B cell (primary cell): ENCODE measurements around the gene POU6F1. TPM values are rescaled to one million over a fixed set of nuclear protein-coding genes. Genes with fewer than 3 reads are reported as not detected.

Experiments used
- ATAC-seq: fragments of 200-7000 bp; cut with Tn5 transposase; one replicate; pipeline ENCODE4 v1.10.0; 2021; ENCODE audit warnings: low read depth, mild to moderate bottlenecking, moderate number of reproducible peaks, moderate library complexity
- CTCF ChIA-PET: fragments of 350-600 bp; sonication (Branson Sonifier 250); formaldehyde crosslinking; loops from one replicate; lab custom pipeline; 2021; ENCODE audit warnings: antibody characterized with exemption, inconsistent platforms; lab: Charles Lee
- POLR2A ChIA-PET: fragments of 350-600 bp; sonication (Branson Sonifier 250); formaldehyde crosslinking; loops from one replicate; lab custom pipeline; 2021; ENCODE audit warnings: antibody characterized with exemption; lab: Charles Lee
- DNase-seq: peaks from one replicate; pipeline ENCODE4 v3.0.0; 2013
- H2AFZ ChIP-seq: 2 replicates; pipeline ENCODE4 v1.6.1; 2012; ENCODE audit warnings: mild to moderate bottlenecking, low read depth, low read length; ENCODE audit not compliant: insufficient read depth, poor library complexity, severe bottlenecking
- H3K27ac ChIP-seq, 2 donors: 1 replicate in 1 of 2; 2 replicates in 1 of 2; pipeline ENCODE4 v1.5.1; 2012 to 2013; ENCODE audit warnings: low read length in 2 of 2, mild to moderate bottlenecking in 2 of 2, moderate library complexity in 1 of 2
- H3K27me3 ChIP-seq, 4 experiments: fragments of 200-600 bp in 1 of 4; sonication (generic) in 1 of 4; replicated peaks in 1 of 4; 1 replicate in 2 of 4; 2 replicates in 2 of 4; pipeline versions ENCODE4 v1.6.1 to v1.7.0; 2013 to 2016; ENCODE audit warnings: low read length in 3 of 4, mild to moderate bottlenecking in 2 of 4, mixed read lengths in 1 of 4, moderate library complexity in 1 of 4; ENCODE audit not compliant: insufficient read depth in 4 of 4, control insufficient read depth in 3 of 4; ENCODE audit errors: control extremely low read depth in 1 of 4
- H3K36me3 ChIP-seq, 2 experiments: replicated peaks in 1 of 2; 1 replicate in 1 of 2; 2 replicates in 1 of 2; pipeline versions ENCODE4 v1.6.1 to v1.7.1; 2013; ENCODE audit warnings: low read length in 1 of 2; ENCODE audit not compliant: insufficient read depth in 2 of 2, control insufficient read depth in 1 of 2; ENCODE audit errors: control extremely low read depth in 1 of 2, extremely low read depth in 1 of 2
- H3K4me1 ChIP-seq, 2 donors: fragments of 200-600 bp in 1 of 2; sonication (generic) in 1 of 2; 1 replicate in 1 of 2; 2 replicates in 1 of 2; pipeline versions ENCODE4 v1.5.1 to v1.6.1; 2013 to 2017; ENCODE audit warnings: low read length in 2 of 2; ENCODE audit not compliant: control insufficient read depth in 2 of 2, insufficient read depth in 2 of 2
- H3K4me2 ChIP-seq: replicated peaks from 2 replicates; pipeline ENCODE3; 2012; ENCODE audit warnings: mild to moderate bottlenecking, low read depth, low read length; ENCODE audit not compliant: poor library complexity, severe bottlenecking
- H3K4me3 ChIP-seq, 5 experiments: fragments of 200-600 bp in 1 of 5; sonication (generic) in 1 of 5; 1 replicate in 3 of 5; 2 replicates in 2 of 5; pipeline versions ENCODE4 v1.5.1 to v1.7.0; 2011 to 2016; ENCODE audit warnings: low read length in 4 of 5, mild to moderate bottlenecking in 4 of 5, low read depth in 2 of 5, control low read depth in 1 of 5, moderate library complexity in 1 of 5; ENCODE audit not compliant: insufficient read depth in 1 of 5; ENCODE audit errors: control extremely low read depth in 1 of 5, extremely low read depth in 1 of 5
- H3K79me2 ChIP-seq: fragments of 200-600 bp; sonication (generic); one replicate; pipeline ENCODE4 v1.6.0; 2016; ENCODE audit warnings: low read length; ENCODE audit not compliant: control insufficient read depth, insufficient read depth
- H3K9ac ChIP-seq: fragments of 200-600 bp; sonication (generic); 2 replicates; pipeline ENCODE4 v1.6.1; 2017; ENCODE audit warnings: mild to moderate bottlenecking, low read length, moderate library complexity
- H3K9me3 ChIP-seq, 3 donors: one replicate each; pipeline versions ENCODE4 v1.6.1 to v1.7.1; 2013; ENCODE audit warnings: low read length in 2 of 3; ENCODE audit not compliant: control insufficient read depth in 2 of 3, insufficient read depth in 1 of 3; ENCODE audit errors: control extremely low read depth in 1 of 3
- H4K20me1 ChIP-seq: 2 replicates; pipeline ENCODE4 v1.6.0; 2012; ENCODE audit warnings: mild to moderate bottlenecking, low read length; ENCODE audit not compliant: insufficient read depth, control insufficient read depth, poor library complexity, severe bottlenecking
- H3K27ac Mint-ChIP-seq: one replicate; pipeline ENCODE4 v1.8.0; 2021; ENCODE audit warnings: mixed read lengths
- H3K27me3 Mint-ChIP-seq: one replicate; pipeline ENCODE4 v1.8.0; 2021; ENCODE audit warnings: mixed read lengths
- H3K4me1 Mint-ChIP-seq: one replicate; pipeline ENCODE4 v1.8.0; 2021; ENCODE audit warnings: mixed read lengths
- H3K4me3 Mint-ChIP-seq: one replicate; pipeline ENCODE4 v1.8.0; 2021; ENCODE audit warnings: mixed read lengths
- H3K9me3 Mint-ChIP-seq: one replicate; pipeline ENCODE4 v1.8.0; 2022; ENCODE audit warnings: mixed read lengths; ENCODE audit not compliant: insufficient read depth
- EZH2 ChIP-seq: IDR thresholded peaks from 2 replicates; pipeline ENCODE4 v1.6.1; 2012; ENCODE audit warnings: borderline replicate concordance, low read depth, mild to moderate bottlenecking, moderate library complexity, low read length; ENCODE audit not compliant: insufficient read depth, poor library complexity, severe bottlenecking
- WGBS: methylation state at CpG from one replicate; pipeline ENCODE4 v1.1.5; 2013; ENCODE audit warnings: missing lambda C conversion rate; ENCODE audit not compliant: insufficient coverage; 5-methylcytosine and 5-hydroxymethylcytosine counted together
- intact Hi-C: fragments of 100-400 bp; cut with micrococcal nuclease; formaldehyde crosslinking; loops from one replicate; pipeline ENCODE4 v1.10.0; 2022
- polyA plus RNA-seq: library from polyadenylated mRNA; depleted of rRNA; stranded (reverse); fragments of >200 nt; gene quantifications from 2 replicates; pipeline ENCODE4 v1.2.3, GENCODE V29; 2012
- total RNA-seq, 2 donors: library from RNA; stranded (reverse); fragments of 120-200 nt in 1 of 2; gene quantifications; 1 replicate in 1 of 2; 2 replicates in 1 of 2; pipeline versions ENCODE4 v1.2.3 to v1.2.4, GENCODE V29; 2013 to 2022
- TF ChIP-seq, protein P1 (sequence below): fragments of 200-600 bp; IDR thresholded peaks from one replicate; pipeline ENCODE4 v1.8.0; 2022; ENCODE audit warnings: antibody characterized with exemption, mild to moderate bottlenecking

POU6F1 gene
- total and polyA plus RNA-seq, 2 donors (not counting 1 experiment from before 2014, with no cell fraction given), result 27.7 to 62.6 TPM

DNA sequence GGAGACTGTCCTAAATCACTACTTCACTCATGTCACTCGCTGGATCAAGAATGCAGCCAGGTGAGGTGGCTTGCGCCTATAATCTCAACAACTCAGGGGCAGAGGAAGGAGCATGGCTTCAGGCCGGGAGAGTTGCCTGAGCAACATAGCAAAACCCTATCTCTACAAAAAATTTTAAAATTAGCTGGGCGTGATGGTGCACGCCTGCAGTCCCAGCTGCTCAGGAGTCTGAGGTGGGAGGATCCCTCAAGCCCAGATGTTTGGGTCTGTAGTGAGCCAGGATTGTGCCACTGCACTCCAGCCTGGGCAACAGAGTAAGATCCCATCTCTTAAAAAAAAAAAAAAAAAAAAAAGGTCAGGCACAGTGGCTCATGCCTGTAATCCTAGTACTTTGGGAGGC lies 46.4 kb upstream of the POU6F1 start:
- Mint-ChIP-seq H3K27me3 (no peaks in the 10 kb centered on the region), H3K9me3 (no peaks in the 10 kb centered on the region), H3K4me1 (peaks cover 28% of the 10 kb centered on the region), H3K4me3 (no peak overlapping the region), H3K27ac (no peak overlapping the region)
- 100% methylated on average over 2 of the region's 5 CpGs for WGBS
- TF ChIP-seq EZH2, result no peak
- TF ChIP-seq, protein P1, sequence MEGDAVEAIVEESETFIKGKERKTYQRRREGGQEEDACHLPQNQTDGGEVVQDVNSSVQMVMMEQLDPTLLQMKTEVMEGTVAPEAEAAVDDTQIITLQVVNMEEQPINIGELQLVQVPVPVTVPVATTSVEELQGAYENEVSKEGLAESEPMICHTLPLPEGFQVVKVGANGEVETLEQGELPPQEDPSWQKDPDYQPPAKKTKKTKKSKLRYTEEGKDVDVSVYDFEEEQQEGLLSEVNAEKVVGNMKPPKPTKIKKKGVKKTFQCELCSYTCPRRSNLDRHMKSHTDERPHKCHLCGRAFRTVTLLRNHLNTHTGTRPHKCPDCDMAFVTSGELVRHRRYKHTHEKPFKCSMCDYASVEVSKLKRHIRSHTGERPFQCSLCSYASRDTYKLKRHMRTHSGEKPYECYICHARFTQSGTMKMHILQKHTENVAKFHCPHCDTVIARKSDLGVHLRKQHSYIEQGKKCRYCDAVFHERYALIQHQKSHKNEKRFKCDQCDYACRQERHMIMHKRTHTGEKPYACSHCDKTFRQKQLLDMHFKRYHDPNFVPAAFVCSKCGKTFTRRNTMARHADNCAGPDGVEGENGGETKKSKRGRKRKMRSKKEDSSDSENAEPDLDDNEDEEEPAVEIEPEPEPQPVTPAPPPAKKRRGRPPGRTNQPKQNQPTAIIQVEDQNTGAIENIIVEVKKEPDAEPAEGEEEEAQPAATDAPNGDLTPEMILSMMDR, result no peak
- Histone ChIP-seq H2AFZ (no peak overlapping the region), H3K36me3 (no peaks in the 10 kb centered on the region), H3K9ac (no peak overlapping the region), H3K79me2 (peaks cover 22% of the 10 kb centered on the region), H4K20me1 (no peaks in the 10 kb centered on the region), H3K27ac (no peak overlapping the region), H3K9me3 (peaks cover 0 to 2% (median 0%) of the 10 kb centered on the region in 3 donors), H3K4me2 (no peak overlapping the region), H3K4me3 (no peak overlapping the region), H3K27me3 (no peaks in the 10 kb centered on the region), H3K4me1 (peaks cover 6 to 10% of the 10 kb centered on the region in 2 donors)
- DNase-seq (no peak), ATAC-seq (no peak)
- intact Hi-C loops, result no loop called here
- ChIA-PET POLR2A (interaction anchor here (0.7 kb wide), 1 partner anchor 496 kb away, joined by 3 read pairs; no protein-coding TSS in a partner anchor), CTCF (interaction anchor here (0.7 to 4.6 kb wide), 5 partner anchors 27 to 437 kb away, joined by 3 to 64 read pairs (median 4); no protein-coding TSS in a partner anchor)

DNA sequence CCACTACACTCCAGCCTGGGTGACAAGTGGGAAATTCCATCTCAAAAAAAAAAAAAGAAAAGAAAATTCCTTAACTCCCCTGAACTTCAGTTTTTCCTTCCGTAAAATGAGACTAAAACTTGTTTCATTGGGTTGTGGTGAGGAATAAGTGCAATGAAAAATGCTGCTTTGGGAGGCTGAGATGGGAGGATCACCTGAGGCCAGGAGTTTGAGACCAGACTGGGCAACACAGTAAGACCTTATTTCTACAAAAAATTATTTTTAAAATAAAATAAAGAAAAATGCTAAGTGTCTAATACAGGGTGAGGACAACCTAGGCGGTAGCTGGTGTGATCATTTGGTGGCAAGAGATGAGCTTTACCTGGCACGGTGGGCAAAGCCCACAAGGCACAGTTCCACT lies 45.5 kb upstream of the POU6F1 start:
- H2AFZ ChIP-seq, result no peak overlapping the region
- H3K9me3 ChIP-seq, result peaks cover 0 to 2% (median 0%) of the 10 kb centered on the region in 3 donors
- no peak for TF ChIP-seq EZH2
- TF ChIP-seq, protein P1, result no peak
- H3K4me2 ChIP-seq, result no peak overlapping the region
- H3K27ac Mint-ChIP-seq, result no peak overlapping the region
- ATAC-seq (no peak), DNase-seq (no peak)
- intact Hi-C loops, result no loop called here
- peaks cover 20% of the 10 kb centered on the region for H3K4me1 Mint-ChIP-seq
- H3K27me3 Mint-ChIP-seq, result no peaks in the 10 kb centered on the region
- H3K27ac ChIP-seq, result no peak overlapping the region
- ChIA-PET CTCF (interaction anchor here (0.7 to 4.6 kb wide), 13 partner anchors 14 to 498 kb away, joined by 3 to 64 read pairs (median 5); no protein-coding TSS in a partner anchor), POLR2A (interaction anchor here (0.6 to 0.7 kb wide), 2 partner anchors 13 to 775 kb away, joined by 4 to 5 read pairs; no protein-coding TSS in a partner anchor)
- no peak overlapping the region for H3K9ac ChIP-seq
- H3K4me1 ChIP-seq, result peaks cover 0 to 5% of the 10 kb centered on the region in 2 donors
- H3K9me3 Mint-ChIP-seq, result no peaks in the 10 kb centered on the region
- WGBS, result 95% methylated on average over 2 of the region's 3 CpGs
- H3K4me3 Mint-ChIP-seq, result no peak overlapping the region
- H3K36me3 ChIP-seq, result no peaks in the 10 kb centered on the region
- no peaks in the 10 kb centered on the region for H4K20me1 ChIP-seq
- H3K4me3 ChIP-seq, result no peak overlapping the region
- H3K27me3 ChIP-seq, result no peaks in the 10 kb centered on the region
- peaks cover 22% of the 10 kb centered on the region for H3K79me2 ChIP-seq
